ENCODE results near the gene MRLN. TPM values are rescaled to one million over a fixed set of nuclear protein-coding genes. Genes with fewer than 3 reads are reported as not detected.

The MRLN gene
- total RNA-seq, 1 donor: not detected

- no peak for DNase-seq (ENCODE audit: low read depth)
- no peak overlapping the region for H3K4me3 ChIP-seq (ENCODE audit: low read depth, low read length)
- no peak for TF ChIP-seq CTCF (IDR thresholded peaks at IDR 0.05; ENCODE audit: insufficient read depth, low read length)
Observed at GRCh38 chr10:59781511-59781910, 28.3 kb upstream of the MRLN start.

DNA sequence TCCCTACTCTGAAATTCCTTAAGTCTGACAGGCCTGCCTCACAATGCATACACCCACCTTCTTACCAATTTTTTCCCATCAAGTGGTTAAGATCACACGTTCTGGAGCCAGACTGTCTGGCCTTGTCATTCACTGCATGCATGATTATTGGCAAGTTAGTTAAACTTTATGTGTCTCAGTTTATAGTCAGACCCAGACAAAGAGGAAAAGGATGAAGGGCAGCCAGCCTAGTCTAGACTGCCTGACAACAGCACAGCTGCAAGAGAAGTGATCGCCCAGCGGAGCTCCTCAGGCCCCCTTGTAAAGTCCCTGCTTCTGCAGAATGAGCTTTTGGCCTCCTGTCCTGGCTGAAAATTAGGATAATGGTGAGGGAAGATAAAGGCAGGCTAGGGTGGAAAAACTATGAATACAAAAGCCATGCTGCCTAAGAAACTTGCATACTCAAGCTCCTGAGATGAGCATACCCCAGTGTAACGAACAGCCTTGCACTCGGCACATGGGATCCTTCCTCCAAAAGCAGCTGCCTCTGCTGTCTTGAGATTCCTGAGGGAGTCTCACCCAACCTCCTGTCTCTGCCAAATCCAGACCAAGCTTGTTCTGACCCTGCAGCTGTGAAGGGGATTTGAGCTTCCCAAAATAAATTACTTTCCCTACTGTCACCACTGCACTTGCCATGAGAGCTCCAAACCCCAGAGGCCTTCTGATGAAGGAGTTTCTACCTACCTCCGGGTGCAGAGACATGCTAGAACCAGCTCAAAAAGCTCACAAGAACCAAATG is 26.7 kb upstream of the MRLN start:
- TF ChIP-seq CTCF (IDR thresholded peaks at IDR 0.05; ENCODE audit: insufficient read depth, low read length): no peak
- H3K4me3 ChIP-seq (ENCODE audit: low read depth, low read length): no peak overlapping the region
- DNase-seq (ENCODE audit: low read depth): peak; percentile 5

GRCh38 chr10:59774451-59774850 is 21.2 kb upstream of the MRLN start:
- DNase-seq (ENCODE audit: low read depth): no peak
- no peak for TF ChIP-seq CTCF (IDR thresholded peaks at IDR 0.05; ENCODE audit: insufficient read depth, low read length)
- H3K4me3 ChIP-seq (ENCODE audit: low read depth, low read length): no peak overlapping the region

GRCh38 chr10:59773088-59773487 is 19.8 kb upstream of the MRLN start:
- no peak for TF ChIP-seq CTCF (IDR thresholded peaks at IDR 0.05; ENCODE audit: insufficient read depth, low read length)
- DNase-seq (ENCODE audit: low read depth): no peak

DNA sequence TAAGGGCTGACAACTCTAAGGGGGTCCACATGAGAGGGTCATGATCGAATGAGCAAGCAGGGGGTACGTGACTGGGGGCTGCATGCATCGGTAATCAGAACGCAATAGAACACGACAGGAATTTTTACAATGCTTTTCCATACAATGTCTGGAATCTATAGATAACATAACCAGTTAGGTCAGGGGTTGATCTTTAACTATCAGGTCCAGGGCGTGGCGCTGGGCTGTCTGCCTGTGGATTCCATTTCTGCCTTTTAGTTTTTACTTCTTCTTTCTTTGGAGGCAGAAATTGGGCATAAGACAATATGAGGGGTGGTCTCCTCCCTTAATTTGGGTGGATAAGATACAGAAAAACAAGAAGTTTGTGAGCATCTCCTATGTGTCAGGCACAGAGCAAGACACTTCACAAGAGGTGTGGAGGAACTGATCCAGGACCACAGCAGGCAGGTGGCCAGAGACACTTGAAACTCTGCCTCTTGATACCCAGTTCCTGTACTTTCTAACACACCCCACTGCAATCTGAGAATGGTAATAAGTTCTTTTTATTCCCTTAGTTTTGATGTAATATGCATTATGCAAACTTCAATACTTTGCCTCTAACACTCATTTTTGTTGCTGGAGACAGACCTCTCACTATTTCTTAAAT is 18.0 kb upstream of the MRLN start:
- DNase-seq (ENCODE audit: low read depth): no peak
- no peak overlapping the region for H3K4me3 ChIP-seq (ENCODE audit: low read depth, low read length)
- no peak for TF ChIP-seq CTCF (IDR thresholded peaks at IDR 0.05; ENCODE audit: insufficient read depth, low read length)

More at GRCh38 chr10:59773088-59773487, 19.8 kb upstream of the MRLN start:
- H3K4me3 ChIP-seq (ENCODE audit: low read depth, low read length): no peak overlapping the region

DNA sequence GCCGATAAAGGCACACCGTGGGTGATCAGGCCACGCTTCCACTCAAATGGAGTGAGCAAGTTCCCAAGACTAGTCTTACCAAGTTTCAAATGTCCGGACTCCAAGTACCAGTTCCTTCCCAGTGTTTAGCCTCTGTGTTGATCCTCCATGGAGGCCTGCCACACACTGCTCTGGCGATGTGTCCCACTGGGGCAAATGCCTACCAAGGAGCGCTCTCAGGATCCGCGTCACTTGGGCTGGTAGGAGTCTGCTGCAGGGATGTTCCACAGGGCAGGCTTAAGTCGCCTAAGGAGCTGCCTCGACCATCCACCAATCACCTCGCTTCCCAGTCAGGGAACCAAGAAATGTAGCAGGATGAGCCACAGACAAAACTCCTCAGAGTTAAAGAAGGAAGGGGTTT is 17.4 kb upstream of the MRLN start:
- DNase-seq (ENCODE audit: low read depth): no peak
- TF ChIP-seq CTCF (IDR thresholded peaks at IDR 0.05; ENCODE audit: insufficient read depth, low read length): no peak
- no peak overlapping the region for H3K4me3 ChIP-seq (ENCODE audit: low read depth, low read length)

Measured in fibroblast of the aortic adventitia (primary cell).